VCaP (cell line): ENCODE data around the gene HDAC8.
"Not testable (repeated sequence)": the region's sequence is repeated elsewhere in the genome, so short reads cannot be mapped to it uniquely, and the experiment has no call there.

Experiments
- H3K27ac ChIP-seq: fragments of 450-650 bp; 2 replicates; pipeline ENCODE4 v1.5.1; 2017
- TF ChIP-seq, protein P1 (sequence below): fragments of 450-650 bp; conservative IDR thresholded peaks from 2 replicates; pipeline ENCODE4 v1.5.1; 2017; ENCODE audit warnings: mild to moderate bottlenecking, moderate library complexity

HDAC8 gene

DNA sequence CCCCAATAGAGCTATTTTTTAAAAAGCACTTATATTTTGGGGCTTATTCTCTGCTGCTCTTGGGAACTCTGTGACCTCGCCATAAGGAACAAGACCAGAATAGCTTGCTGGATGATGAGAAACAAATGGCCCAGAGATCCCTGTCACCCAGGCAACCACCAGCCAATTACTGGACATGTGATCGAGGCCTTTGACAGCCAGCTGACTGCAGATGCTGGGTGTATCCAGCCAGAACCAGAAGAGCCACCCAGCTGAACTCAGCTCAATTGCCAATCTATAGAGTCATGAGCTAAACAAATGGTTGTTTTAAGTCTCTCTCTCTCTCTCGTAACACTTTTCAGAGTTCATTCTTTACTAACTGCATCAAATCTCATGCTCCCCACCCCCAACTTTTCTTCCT is 242.5 kb downstream of the HDAC8 start:
- H3K27ac ChIP-seq, result no peak overlapping the region
- TF ChIP-seq, protein P1, sequence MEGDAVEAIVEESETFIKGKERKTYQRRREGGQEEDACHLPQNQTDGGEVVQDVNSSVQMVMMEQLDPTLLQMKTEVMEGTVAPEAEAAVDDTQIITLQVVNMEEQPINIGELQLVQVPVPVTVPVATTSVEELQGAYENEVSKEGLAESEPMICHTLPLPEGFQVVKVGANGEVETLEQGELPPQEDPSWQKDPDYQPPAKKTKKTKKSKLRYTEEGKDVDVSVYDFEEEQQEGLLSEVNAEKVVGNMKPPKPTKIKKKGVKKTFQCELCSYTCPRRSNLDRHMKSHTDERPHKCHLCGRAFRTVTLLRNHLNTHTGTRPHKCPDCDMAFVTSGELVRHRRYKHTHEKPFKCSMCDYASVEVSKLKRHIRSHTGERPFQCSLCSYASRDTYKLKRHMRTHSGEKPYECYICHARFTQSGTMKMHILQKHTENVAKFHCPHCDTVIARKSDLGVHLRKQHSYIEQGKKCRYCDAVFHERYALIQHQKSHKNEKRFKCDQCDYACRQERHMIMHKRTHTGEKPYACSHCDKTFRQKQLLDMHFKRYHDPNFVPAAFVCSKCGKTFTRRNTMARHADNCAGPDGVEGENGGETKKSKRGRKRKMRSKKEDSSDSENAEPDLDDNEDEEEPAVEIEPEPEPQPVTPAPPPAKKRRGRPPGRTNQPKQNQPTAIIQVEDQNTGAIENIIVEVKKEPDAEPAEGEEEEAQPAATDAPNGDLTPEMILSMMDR, result no peak

DNA sequence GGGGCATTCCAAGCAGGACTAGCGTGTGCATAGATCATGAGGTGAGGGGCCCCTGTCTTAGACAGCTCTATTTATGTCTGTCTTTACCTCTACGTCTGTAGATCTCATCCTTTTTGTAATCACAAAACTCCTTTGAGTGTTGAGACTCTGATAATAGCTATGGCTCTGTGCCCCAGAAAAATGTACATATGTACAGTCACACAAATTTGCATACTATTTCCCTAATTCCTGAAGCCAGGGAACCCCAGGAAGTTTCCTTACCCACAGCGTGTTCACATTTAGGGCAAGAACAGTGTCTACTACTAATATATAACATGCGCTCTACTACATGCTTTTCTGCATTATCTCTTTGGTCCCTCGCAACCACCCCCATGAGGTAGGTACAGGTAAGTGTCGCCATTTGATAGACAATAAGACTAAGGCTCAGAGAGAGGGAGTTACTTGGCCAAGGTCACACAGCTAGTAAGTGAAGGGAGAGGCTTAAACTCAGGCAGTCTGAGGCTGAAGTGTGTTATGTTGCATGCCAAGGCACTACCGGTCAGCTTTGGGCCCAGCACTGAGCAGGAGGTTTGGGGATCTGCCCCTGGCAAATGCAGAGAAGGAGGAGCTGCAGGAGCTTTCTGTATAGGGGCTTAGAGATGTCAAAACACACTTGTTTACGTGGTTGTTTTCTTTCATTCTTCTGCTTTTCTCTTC is 245.9 kb downstream of the HDAC8 start:
- H3K27ac ChIP-seq, result no peak overlapping the region
- TF ChIP-seq, protein P1, result no peak

GRCh38 chrX:72319651-72320050 is 253.0 kb downstream of the HDAC8 start:
- not testable (repeated sequence) for H3K27ac ChIP-seq

DNA sequence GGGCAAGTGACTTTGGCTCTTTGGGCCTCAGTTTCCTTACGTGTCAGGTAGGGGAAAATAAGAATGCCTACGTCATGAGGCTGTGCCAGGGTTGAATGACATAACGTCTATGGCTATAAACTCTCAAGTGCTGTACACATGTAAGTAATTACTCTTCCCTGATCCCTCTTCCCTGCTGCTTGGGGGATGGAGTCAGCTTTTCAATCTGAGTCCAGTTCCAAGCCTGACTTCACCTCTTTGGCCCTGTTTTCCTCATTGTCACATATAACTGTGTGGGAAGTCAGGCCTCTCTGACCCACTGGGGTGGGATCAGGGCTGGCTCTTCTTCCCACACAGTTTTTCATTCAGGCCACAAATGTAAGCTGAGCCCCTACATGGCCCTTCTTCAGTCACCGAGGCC is 255.5 kb downstream of the HDAC8 start:
- H3K27ac ChIP-seq, result no peak overlapping the region
- TF ChIP-seq, protein P1, result no peak

- H3K27ac ChIP-seq, result no peak overlapping the region
- TF ChIP-seq, protein P1, result no peak
Measured at GRCh38 chrX:72316408-72317110, 256.1 kb downstream of the HDAC8 start.

- TF ChIP-seq, protein P1, result no peak
- H3K27ac ChIP-seq, result no peak overlapping the region
Measured at GRCh38 chrX:72314881-72315280, 257.8 kb downstream of the HDAC8 start.

DNA sequence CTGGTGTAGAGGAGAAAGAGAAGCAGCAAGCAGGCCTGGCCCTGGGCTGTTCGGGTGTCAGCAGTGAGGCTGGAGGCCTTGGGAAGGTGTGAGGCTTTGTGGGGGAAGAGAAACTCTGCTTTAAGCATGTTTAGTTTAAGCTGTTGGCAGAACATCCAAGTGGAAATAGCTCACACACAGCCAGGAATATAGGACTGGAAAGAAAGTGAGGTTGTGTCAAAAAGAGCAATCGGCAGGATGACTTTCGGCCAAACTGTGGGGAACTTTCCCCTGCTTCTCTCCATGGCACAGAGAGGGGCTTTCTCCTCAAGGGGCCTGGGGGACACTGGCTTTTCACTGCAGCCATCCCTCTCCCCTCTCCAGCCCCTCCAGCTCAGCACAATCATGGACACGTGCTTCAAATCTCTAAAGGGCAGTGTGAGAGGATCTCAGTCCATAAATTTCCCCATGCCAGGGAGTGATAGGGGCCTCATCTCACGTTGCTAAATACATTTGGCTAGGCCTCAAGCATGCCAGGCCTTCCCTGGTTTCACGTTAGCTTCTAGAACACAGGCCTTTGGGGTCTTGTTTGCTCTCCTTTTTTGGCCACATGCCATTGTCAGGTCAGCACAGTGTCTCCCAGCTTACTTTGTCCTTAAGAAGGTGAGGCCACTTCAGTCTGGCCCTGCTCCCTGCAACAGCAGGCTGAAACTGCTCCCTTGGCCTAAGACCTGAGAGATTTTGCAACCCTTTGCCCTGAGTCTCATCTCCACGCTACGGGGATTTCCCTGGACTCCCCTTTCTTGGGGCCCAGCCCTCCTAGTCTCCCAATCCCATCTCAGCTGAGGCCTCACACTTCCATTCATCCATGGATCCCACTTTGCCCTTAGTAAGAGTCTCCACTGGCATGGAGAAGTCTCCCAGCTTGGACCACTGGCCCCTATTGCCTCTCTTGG is 258.7 kb downstream of the HDAC8 start:
- TF ChIP-seq, protein P1, result no peak
- H3K27ac ChIP-seq, result no peak overlapping the region
